PC-3 (cell line): ENCODE data around the gene LCE7A. TPM values are rescaled to one million over a fixed set of nuclear protein-coding genes. Genes with fewer than 3 reads are reported as not detected.

Experiments
- ATAC-seq: fragments of 200-7000 bp; cut with Tn5 transposase; 2 replicates; pipeline ENCODE4 v1.9.1; 2020; ENCODE audit warnings: mild to moderate bottlenecking, moderate library complexity
- BruUV-seq: library from RNA; stranded (reverse); fragments of 400-500 nt; replicated peaks from 2 replicates; lab custom pipeline; 2021; lab: Mats Ljungman, UMichigan
- CTCF ChIA-PET: fragments of 300-600 bp; sonication (Branson Sonifier 250); formaldehyde crosslinking; loops from one replicate; lab custom pipeline; 2022; ENCODE audit warnings: antibody characterized with exemption; lab: Charles Lee
- POLR2A ChIA-PET: fragments of 300-600 bp; sonication (Branson Sonifier 250); formaldehyde crosslinking; loops from one replicate; lab custom pipeline; 2022; ENCODE audit warnings: antibody characterized with exemption; ENCODE audit not compliant: unreplicated experiment; lab: Charles Lee
- DNase-seq: peaks from one replicate; pipeline ENCODE4 v3.0.0-alpha.2; 2015
- H2AFZ ChIP-seq: fragments of 300-600 bp; sonication (generic); 2 replicates; pipeline ENCODE4 v1.6.0; 2016; ENCODE audit warnings: antibody characterized with exemption, low read length
- H3F3A ChIP-seq: fragments of 300-600 bp; sonication (generic); one replicate; pipeline ENCODE4 v1.6.0; 2017; ENCODE audit warnings: antibody characterized with exemption, low read length, control low read depth, mild to moderate bottlenecking; ENCODE audit not compliant: unreplicated experiment
- H3K27ac ChIP-seq: fragments of 300-600 bp; sonication (generic); 2 replicates; pipeline ENCODE4 v1.5.1; 2016; ENCODE audit warnings: mild to moderate bottlenecking, low read length
- H3K27me3 ChIP-seq: fragments of 300-600 bp; sonication (generic); 2 replicates; pipeline ENCODE4 v1.6.1; 2016; ENCODE audit warnings: low read length, mixed read lengths
- H3K36me3 ChIP-seq: fragments of 300-600 bp; sonication (generic); 2 replicates; pipeline ENCODE4 v1.6.1; 2016; ENCODE audit warnings: low read depth, mixed run types, low read length, mixed read lengths
- H3K4me1 ChIP-seq: fragments of 300-600 bp; sonication (generic); 2 replicates; pipeline ENCODE4 v1.5.1; 2016; ENCODE audit warnings: low read length; ENCODE audit not compliant: insufficient read depth
- H3K4me2 ChIP-seq: fragments of 300-600 bp; sonication (generic); 2 replicates; pipeline ENCODE4 v1.6.0; 2016; ENCODE audit warnings: low read length
- H3K4me3 ChIP-seq: fragments of 300-600 bp; sonication (generic); 2 replicates; pipeline ENCODE4 v1.5.1; 2016; ENCODE audit warnings: mild to moderate bottlenecking, low read length, mixed read lengths
- H3K79me2 ChIP-seq: fragments of 300-600 bp; sonication (generic); 2 replicates; pipeline ENCODE4 v1.6.1; 2017; ENCODE audit warnings: low read length, mixed read lengths
- H3K9ac ChIP-seq: fragments of 300-600 bp; sonication (generic); 2 replicates; pipeline ENCODE4 v1.6.0; 2016; ENCODE audit warnings: mild to moderate bottlenecking, low read length
- H3K9me2 ChIP-seq: fragments of 300-600 bp; sonication (generic); replicated peaks from 2 replicates; pipeline ENCODE4 v1.6.1; 2016; ENCODE audit warnings: mixed run types, low read length, mixed read lengths
- H3K9me3 ChIP-seq: fragments of 300-600 bp; sonication (generic); 2 replicates; pipeline ENCODE4 v1.6.1; 2016; ENCODE audit warnings: low read length, mixed read lengths
- H4K20me1 ChIP-seq: fragments of 300-600 bp; sonication (generic); 2 replicates; pipeline ENCODE4 v1.6.1; 2016; ENCODE audit warnings: low read length, mixed read lengths
- CTCF ChIP-seq: fragments of 300-600 bp; sonication (generic); conservative IDR thresholded peaks from 2 replicates; pipeline ENCODE4 v1.5.1; 2017; ENCODE audit warnings: antibody characterized with exemption, low read depth, mild to moderate bottlenecking, low read length
- EZH2 ChIP-seq: fragments of 300-600 bp; sonication (generic); IDR thresholded peaks from one replicate; pipeline ENCODE4 v1.6.1; 2017; ENCODE audit warnings: antibody characterized with exemption, mild to moderate bottlenecking, low read length; ENCODE audit not compliant: unreplicated experiment
- EZH2phosphoT487 ChIP-seq: fragments of 300-600 bp; sonication (generic); IDR thresholded peaks from 2 replicates; pipeline ENCODE4 v1.6.1; 2018; ENCODE audit warnings: mild to moderate bottlenecking, antibody characterized with exemption, low read length, borderline replicate concordance
- intact Hi-C: fragments of 100-400 bp; cut with micrococcal nuclease; formaldehyde crosslinking; loops from 2 replicates; pipeline ENCODE4 v1.9.0; 2023
- total RNA-seq: library from RNA; depleted of rRNA; stranded (reverse); fragments of >200 nt; gene quantifications from 2 replicates; pipeline ENCODE4 v1.2.3, GENCODE V29; 2014

LCE7A gene
- total RNA-seq, 1 experiment from 2014 or later, result not detected

- peak; percentile 39 for DNase-seq
- Histone ChIP-seq H3K4me3 (no peak within 1 kb of the TSS), H3K9me3 (no peaks in the 10 kb centered on the region), H3K36me3 (no peaks in the 10 kb centered on the region), H4K20me1 (no peaks in the 10 kb centered on the region), H3K9ac (no peak within 1 kb of the TSS), H3K4me2 (no peak within 1 kb of the TSS), H3K79me2 (no peaks in the 10 kb centered on the region), H3K27ac (no peak within 1 kb of the TSS), H3F3A (no peaks in the 10 kb centered on the region), H3K4me1 (peaks cover 9% of the 10 kb centered on the region), H2AFZ (no peak within 1 kb of the TSS), H3K27me3 (no peaks in the 10 kb centered on the region), H3K9me2 (no peaks in the 10 kb centered on the region)
- CTCF ChIA-PET, result no interaction called here
- intact Hi-C loops, result no loop called here
- no TSS peak for BruUV-seq
- POLR2A ChIA-PET, result no interaction called here
- ATAC-seq, result no peak
- TF ChIP-seq EZH2, result no peak
- peak; percentile 63 for TF ChIP-seq CTCF
These were observed 18.2 kb downstream of the LCE7A start, which contains the start of gene SMCP for GRCh38 chr1:152878042-152878441. TSS of gene SMCP (plus strand) at chr1:152878322. CDS start at chr1:152884423, 6,101 bp downstream.

- Histone ChIP-seq H3K9me3 (no peaks in the 10 kb centered on the region), H3K9ac (no peak overlapping the region), H3F3A (no peaks in the 10 kb centered on the region), H4K20me1 (no peaks in the 10 kb centered on the region), H3K9me2 (no peaks in the 10 kb centered on the region), H3K27ac (no peak overlapping the region), H3K36me3 (no peaks in the 10 kb centered on the region), H3K27me3 (no peaks in the 10 kb centered on the region), H3K4me1 (no peaks in the 10 kb centered on the region), H2AFZ (no peak overlapping the region), H3K4me3 (no peak overlapping the region), H3K79me2 (no peaks in the 10 kb centered on the region), H3K4me2 (no peak overlapping the region)
- POLR2A ChIA-PET, result no interaction called here
- no peak for DNase-seq
- intact Hi-C loops, result no loop called here
- TF ChIP-seq CTCF (no peak), EZH2 (no peak), EZH2phosphoT487 (no peak)
- BruUV-seq, result no TSS peak
- CTCF ChIA-PET, result no interaction called here
- no peak for ATAC-seq
These were observed 19.9 kb downstream of the LCE7A start for GRCh38 chr1:152879559-152880198.

GRCh38 chr1:152880316-152880715 lies 20.5 kb downstream of the LCE7A start:
- Histone ChIP-seq H3K9ac (no peak overlapping the region), H3K4me1 (no peaks in the 10 kb centered on the region), H3F3A (no peaks in the 10 kb centered on the region), H3K36me3 (no peaks in the 10 kb centered on the region), H2AFZ (no peak overlapping the region), H3K9me3 (no peaks in the 10 kb centered on the region), H3K27me3 (no peaks in the 10 kb centered on the region), H3K27ac (no peak overlapping the region), H3K4me3 (no peak overlapping the region), H3K79me2 (no peaks in the 10 kb centered on the region), H3K4me2 (no peak overlapping the region), H3K9me2 (no peaks in the 10 kb centered on the region), H4K20me1 (no peaks in the 10 kb centered on the region)
- no peak for TF ChIP-seq EZH2
- TF ChIP-seq CTCF, result no peak
- no peak for TF ChIP-seq EZH2phosphoT487
- no peak for ATAC-seq
- intact Hi-C loops, result no loop called here
- ChIA-PET POLR2A (no interaction called here), CTCF (no interaction called here)
- no peak for DNase-seq
- BruUV-seq, result no TSS peak
